HG02623 (cell line): ENCODE results near the gene NFU1.

Source experiments
- ATAC-seq: cut with Tn5 transposase; IDR thresholded peaks from one replicate; pipeline ENCODE4 v1.9.1; 2021; ENCODE audit warnings: moderate library complexity; ENCODE audit not compliant: unreplicated experiment

The NFU1 gene

GRCh38 chr2:69353360-69353759 is 83.9 kb downstream of the NFU1 start:
- ATAC-seq, result no peak

- ATAC-seq, result no peak
Observed at GRCh38 chr2:69348781-69349180, 88.5 kb downstream of the NFU1 start.
